HL-60 (cell line): Measurements from ENCODE around the gene PPP1R7.

Source experiments
- GABPA ChIP-seq: IDR thresholded peaks from 2 replicates; pipeline ENCODE4 v1.6.1; 2012; ENCODE audit warnings: low read depth
- POLR2AphosphoS5 ChIP-seq: IDR thresholded peaks from 2 replicates; pipeline ENCODE4 v1.6.1; 2012; ENCODE audit warnings: low read depth
- TF ChIP-seq, protein P1 (sequence below): IDR thresholded peaks from one replicate; pipeline ENCODE4 v1.5.1; 2011; ENCODE audit warnings: low read length, control low read depth, inconsistent platforms; ENCODE audit not compliant: insufficient read depth
- TF ChIP-seq, protein P2 (sequence below): IDR thresholded peaks from 2 replicates; pipeline ENCODE4 v1.6.1; 2012; ENCODE audit warnings: low read depth; ENCODE audit not compliant: insufficient replicate concordance

DNA sequence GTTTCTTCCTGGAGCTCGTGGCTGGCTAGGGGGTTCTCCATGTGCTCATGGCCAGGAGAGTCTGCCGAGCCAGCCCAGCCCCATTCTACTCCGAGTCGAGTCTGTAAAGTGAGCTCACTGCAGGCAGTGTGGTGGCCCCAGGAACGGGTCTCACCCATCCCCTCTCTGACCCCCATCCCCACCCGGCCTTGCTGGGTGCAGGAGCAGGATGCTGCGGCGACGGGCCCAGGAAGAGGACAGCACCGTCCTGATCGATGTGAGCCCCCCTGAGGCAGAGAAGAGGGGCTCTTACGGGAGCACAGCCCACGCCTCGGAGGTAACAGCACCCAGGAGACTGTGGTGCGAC is 39.6 kb downstream of the PPP1R7 start:
- TF ChIP-seq, protein P1, sequence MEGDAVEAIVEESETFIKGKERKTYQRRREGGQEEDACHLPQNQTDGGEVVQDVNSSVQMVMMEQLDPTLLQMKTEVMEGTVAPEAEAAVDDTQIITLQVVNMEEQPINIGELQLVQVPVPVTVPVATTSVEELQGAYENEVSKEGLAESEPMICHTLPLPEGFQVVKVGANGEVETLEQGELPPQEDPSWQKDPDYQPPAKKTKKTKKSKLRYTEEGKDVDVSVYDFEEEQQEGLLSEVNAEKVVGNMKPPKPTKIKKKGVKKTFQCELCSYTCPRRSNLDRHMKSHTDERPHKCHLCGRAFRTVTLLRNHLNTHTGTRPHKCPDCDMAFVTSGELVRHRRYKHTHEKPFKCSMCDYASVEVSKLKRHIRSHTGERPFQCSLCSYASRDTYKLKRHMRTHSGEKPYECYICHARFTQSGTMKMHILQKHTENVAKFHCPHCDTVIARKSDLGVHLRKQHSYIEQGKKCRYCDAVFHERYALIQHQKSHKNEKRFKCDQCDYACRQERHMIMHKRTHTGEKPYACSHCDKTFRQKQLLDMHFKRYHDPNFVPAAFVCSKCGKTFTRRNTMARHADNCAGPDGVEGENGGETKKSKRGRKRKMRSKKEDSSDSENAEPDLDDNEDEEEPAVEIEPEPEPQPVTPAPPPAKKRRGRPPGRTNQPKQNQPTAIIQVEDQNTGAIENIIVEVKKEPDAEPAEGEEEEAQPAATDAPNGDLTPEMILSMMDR, result no peak
- TF ChIP-seq, protein P2, sequence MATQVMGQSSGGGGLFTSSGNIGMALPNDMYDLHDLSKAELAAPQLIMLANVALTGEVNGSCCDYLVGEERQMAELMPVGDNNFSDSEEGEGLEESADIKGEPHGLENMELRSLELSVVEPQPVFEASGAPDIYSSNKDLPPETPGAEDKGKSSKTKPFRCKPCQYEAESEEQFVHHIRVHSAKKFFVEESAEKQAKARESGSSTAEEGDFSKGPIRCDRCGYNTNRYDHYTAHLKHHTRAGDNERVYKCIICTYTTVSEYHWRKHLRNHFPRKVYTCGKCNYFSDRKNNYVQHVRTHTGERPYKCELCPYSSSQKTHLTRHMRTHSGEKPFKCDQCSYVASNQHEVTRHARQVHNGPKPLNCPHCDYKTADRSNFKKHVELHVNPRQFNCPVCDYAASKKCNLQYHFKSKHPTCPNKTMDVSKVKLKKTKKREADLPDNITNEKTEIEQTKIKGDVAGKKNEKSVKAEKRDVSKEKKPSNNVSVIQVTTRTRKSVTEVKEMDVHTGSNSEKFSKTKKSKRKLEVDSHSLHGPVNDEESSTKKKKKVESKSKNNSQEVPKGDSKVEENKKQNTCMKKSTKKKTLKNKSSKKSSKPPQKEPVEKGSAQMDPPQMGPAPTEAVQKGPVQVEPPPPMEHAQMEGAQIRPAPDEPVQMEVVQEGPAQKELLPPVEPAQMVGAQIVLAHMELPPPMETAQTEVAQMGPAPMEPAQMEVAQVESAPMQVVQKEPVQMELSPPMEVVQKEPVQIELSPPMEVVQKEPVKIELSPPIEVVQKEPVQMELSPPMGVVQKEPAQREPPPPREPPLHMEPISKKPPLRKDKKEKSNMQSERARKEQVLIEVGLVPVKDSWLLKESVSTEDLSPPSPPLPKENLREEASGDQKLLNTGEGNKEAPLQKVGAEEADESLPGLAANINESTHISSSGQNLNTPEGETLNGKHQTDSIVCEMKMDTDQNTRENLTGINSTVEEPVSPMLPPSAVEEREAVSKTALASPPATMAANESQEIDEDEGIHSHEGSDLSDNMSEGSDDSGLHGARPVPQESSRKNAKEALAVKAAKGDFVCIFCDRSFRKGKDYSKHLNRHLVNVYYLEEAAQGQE, result no peak
- TF ChIP-seq POLR2AphosphoS5, result no peak
- no peak for TF ChIP-seq GABPA
